Ureter (tissue), 1 donor: ENCODE data around the gene AGPS. TPM values are rescaled to one million over a fixed set of nuclear protein-coding genes. Genes with fewer than 3 reads are reported as not detected.
"Not testable (repeated sequence)": the region's sequence is repeated elsewhere in the genome, so short reads cannot be mapped to it uniquely, and the experiment has no call there.

Experiments used
- DNase-seq: peaks from one replicate; pipeline ENCODE4 v3.0.0-alpha.2; 2020; ENCODE audit warnings: low spot score
- total RNA-seq: library from RNA; stranded (reverse); gene quantifications from one replicate; pipeline ENCODE4 v1.2.4, GENCODE V29; 2023
- donor health status: DM: yes; HTN: yes; CAD: no.

Gene AGPS
- total RNA-seq, 1 donor from 2014 or later: 38.7 TPM

- DNase-seq: no peak
These were observed 79.4 kb downstream of the AGPS start for GRCh38 chr2:177471990-177472389.

- DNase-seq: no peak
These were observed 81.7 kb downstream of the AGPS start for GRCh38 chr2:177474301-177474700.

GRCh38 chr2:177474998-177475397, 82.4 kb downstream of the AGPS start:
- no peak for DNase-seq

GRCh38 chr2:177476897-177477296, 84.3 kb downstream of the AGPS start:
- DNase-seq: no peak

- DNase-seq: no peak
These were observed 85.5 kb downstream of the AGPS start for GRCh38 chr2:177478029-177478428.

GRCh38 chr2:177478907-177479306, 86.3 kb downstream of the AGPS start:
- no peak for DNase-seq

GRCh38 chr2:177482195-177482594, 89.6 kb downstream of the AGPS start:
- no peak for DNase-seq

GRCh38 chr2:177483531-177483930, 91.0 kb downstream of the AGPS start:
- DNase-seq: no peak

- no peak for DNase-seq
These were observed 91.7 kb downstream of the AGPS start for GRCh38 chr2:177484180-177484795.

- not testable (repeated sequence) for DNase-seq
These were observed 93.1 kb downstream of the AGPS start for GRCh38 chr2:177485657-177486056.

- no peak for DNase-seq
These were observed 97.2 kb downstream of the AGPS start for GRCh38 chr2:177489719-177490301.

GRCh38 chr2:177495945-177496344, 103.4 kb downstream of the AGPS start:
- DNase-seq: no peak

GRCh38 chr2:177496921-177497320, 104.3 kb downstream of the AGPS start:
- DNase-seq: no peak

GRCh38 chr2:177501186-177501585, 108.6 kb downstream of the AGPS start:
- DNase-seq: no peak

GRCh38 chr2:177506505-177506904, 113.9 kb downstream of the AGPS start:
- no peak for DNase-seq

GRCh38 chr2:177506998-177507397, 114.4 kb downstream of the AGPS start:
- DNase-seq: no peak

GRCh38 chr2:177516824-177517544, 124.4 kb downstream of the AGPS start:
- DNase-seq: no peak

- no peak for DNase-seq
These were observed 126.2 kb downstream of the AGPS start for GRCh38 chr2:177518754-177519153.

- no peak for DNase-seq
These were observed 127.1 kb downstream of the AGPS start for GRCh38 chr2:177519534-177520115.

GRCh38 chr2:177520324-177520723, 127.8 kb downstream of the AGPS start:
- DNase-seq: no peak

- DNase-seq: no peak
These were observed 131.2 kb downstream of the AGPS start for GRCh38 chr2:177523781-177524180.

GRCh38 chr2:177525351-177525924, 132.9 kb downstream of the AGPS start:
- DNase-seq: no peak
